Measurements from ENCODE around the gene B3GALT4.

DNA sequence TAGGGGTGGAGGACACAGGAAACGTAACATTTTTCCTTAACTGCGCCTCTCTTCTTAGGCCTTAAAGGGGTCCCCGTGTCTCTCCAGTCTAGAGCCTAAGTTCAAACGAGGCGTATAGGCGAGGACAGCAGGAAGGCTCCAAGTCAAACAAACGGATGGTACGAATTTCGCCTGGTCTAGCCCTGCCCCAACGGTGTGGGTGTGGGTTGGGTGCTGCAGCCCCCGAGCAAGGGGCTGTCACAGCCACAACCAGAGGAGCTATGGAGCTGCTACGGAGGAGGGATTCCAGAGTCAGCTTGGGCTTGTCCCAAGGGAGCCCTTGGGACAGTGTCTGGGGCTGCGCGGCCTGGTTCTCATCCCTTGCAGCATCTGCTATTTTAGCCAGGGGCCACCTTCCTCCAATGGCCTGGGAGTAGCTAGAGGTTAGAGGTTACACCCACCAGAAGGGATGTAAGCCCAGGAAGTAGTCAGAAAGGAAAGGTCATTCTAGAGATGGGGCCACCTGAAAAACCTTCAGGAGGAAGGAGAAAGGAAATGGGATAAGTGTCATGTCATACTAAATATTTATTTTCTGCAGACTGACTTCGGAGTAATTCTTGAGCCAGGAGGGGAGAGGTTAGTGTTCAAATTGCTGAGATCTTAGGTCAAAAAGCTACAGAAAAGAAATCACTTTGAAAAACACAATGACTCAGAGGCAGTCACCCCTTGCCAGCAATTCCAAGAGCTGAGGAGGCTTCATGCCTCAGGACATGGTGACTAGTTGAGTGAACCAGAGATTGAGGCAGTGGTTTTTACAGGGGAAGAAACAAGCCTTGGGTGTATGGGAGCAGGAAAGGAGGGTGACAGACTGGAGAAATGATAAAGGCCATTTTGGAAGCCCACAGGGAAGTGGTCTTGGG, 26.9 kb upstream of the B3GALT4 start:
- TF ChIP-seq, protein P1, sequence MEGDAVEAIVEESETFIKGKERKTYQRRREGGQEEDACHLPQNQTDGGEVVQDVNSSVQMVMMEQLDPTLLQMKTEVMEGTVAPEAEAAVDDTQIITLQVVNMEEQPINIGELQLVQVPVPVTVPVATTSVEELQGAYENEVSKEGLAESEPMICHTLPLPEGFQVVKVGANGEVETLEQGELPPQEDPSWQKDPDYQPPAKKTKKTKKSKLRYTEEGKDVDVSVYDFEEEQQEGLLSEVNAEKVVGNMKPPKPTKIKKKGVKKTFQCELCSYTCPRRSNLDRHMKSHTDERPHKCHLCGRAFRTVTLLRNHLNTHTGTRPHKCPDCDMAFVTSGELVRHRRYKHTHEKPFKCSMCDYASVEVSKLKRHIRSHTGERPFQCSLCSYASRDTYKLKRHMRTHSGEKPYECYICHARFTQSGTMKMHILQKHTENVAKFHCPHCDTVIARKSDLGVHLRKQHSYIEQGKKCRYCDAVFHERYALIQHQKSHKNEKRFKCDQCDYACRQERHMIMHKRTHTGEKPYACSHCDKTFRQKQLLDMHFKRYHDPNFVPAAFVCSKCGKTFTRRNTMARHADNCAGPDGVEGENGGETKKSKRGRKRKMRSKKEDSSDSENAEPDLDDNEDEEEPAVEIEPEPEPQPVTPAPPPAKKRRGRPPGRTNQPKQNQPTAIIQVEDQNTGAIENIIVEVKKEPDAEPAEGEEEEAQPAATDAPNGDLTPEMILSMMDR (IDR thresholded peaks at IDR 0.05), result no peak
- TF ChIP-seq POLR2A (IDR thresholded peaks at IDR 0.05), result no peak

Data from adrenal gland (tissue), 5 donors.